GM12864 (cell line): ENCODE results near the gene MAN1C1.

Experiments used
- DNase-seq: peaks from one replicate; pipeline ENCODE4 v3.0.0-alpha.2; 2011; ENCODE audit warnings: low read depth
- H3K4me3 ChIP-seq: 2 replicates; pipeline ENCODE4 v1.5.1; 2011; ENCODE audit warnings: mild to moderate bottlenecking, low read depth, low read length, control low read depth
- CTCF ChIP-seq: IDR thresholded peaks from 2 replicates; pipeline ENCODE4 v1.5.1; 2011; ENCODE audit warnings: low read depth, mild to moderate bottlenecking, moderate library complexity, low read length, control low read depth, inconsistent platforms; ENCODE audit errors: missing control alignments

MAN1C1 gene

GRCh38 chr1:25757846-25758185, 141.2 kb downstream of the MAN1C1 start:
- no peak overlapping the region for H3K4me3 ChIP-seq
- no peak for DNase-seq
- TF ChIP-seq CTCF = no peak

GRCh38 chr1:25758466-25759070, 142.0 kb downstream of the MAN1C1 start:
- TF ChIP-seq CTCF = no peak
- no peak overlapping the region for H3K4me3 ChIP-seq
- no peak for DNase-seq

- no peak overlapping the region for H3K4me3 ChIP-seq
- TF ChIP-seq CTCF = no peak
- DNase-seq = no peak
Measured at GRCh38 chr1:25760122-25760719, 143.6 kb downstream of the MAN1C1 start.

DNA sequence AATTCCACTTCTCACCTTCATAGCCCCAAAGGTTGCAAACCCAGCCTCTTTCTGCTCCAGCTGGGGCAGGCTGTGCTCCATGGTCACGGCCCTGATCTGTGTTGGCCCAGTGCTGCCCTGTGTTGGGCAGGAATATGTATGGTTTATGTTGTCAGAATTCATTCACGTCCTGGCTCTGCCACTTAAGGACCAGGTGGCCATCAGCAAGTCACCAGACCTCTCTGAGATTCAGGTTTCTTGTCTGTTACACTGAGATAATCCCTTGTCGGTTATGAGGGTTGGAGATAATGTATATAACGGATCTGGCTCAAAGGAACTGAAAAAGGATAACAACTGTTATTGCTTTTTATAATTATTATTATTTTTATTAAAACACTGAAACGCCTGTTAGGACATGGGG, 144.3 kb downstream of the MAN1C1 start:
- no peak for TF ChIP-seq CTCF
- DNase-seq = no peak
- H3K4me3 ChIP-seq = no peak overlapping the region

DNA sequence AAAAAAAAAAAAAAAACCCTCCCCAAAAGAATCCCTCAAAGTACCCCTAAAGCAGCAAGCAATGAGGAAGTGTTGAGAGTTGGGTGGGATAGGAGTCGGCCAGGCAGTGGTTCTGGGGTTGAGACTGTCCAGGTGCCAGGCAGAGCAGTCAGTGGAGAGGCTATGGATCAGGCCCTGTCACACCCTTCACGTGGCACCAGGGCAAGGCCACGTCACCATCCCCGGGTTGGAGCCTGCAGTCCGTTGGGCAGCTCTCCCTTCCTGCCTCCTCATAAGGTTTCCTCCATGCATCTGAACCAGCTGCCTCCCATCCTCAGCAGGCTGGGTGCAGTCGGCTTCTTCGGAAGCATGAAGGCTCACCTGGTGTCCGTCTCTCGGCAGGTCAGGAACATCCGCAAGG, 146.9 kb downstream of the MAN1C1 start:
- no peak overlapping the region for H3K4me3 ChIP-seq
- no peak for DNase-seq
- TF ChIP-seq CTCF = no peak

- H3K4me3 ChIP-seq = no peak overlapping the region
- DNase-seq = no peak
- TF ChIP-seq CTCF = no peak
Measured at GRCh38 chr1:25765136-25765922, 148.7 kb downstream of the MAN1C1 start.
